Measurements from ENCODE around the gene FRMD5. TPM values are rescaled to one million over a fixed set of nuclear protein-coding genes. Genes with fewer than 3 reads are reported as not detected.

The FRMD5 gene
- polyA plus RNA-seq, 1 donor (not counting 4 experiments of a cell fraction or from before 2014, with no cell fraction given): 7.3 TPM

DNA sequence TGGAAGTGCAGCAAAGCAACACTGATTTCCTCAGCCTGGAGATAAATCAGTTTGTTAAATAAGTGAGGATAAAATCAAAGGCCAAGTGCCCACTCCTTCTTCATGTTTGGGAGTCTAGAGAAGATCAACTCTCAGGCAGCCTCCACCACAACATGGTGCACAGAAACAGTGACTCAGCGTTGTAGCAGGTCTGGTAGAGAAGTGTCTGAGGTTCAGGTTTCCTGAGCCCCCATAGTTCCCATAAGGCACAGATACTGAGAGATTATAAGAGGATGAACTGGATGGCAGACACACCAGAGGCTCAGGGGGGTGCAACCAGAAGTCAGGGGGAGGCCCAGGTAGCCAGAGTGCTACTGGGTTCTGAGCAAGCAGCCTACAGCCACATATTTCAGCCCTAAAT, 166.7 kb downstream of the FRMD5 start:
- Histone ChIP-seq H3K79me2 (ENCODE audit: control insufficient read depth, insufficient read depth, low read length) (peaks cover 8% of the 10 kb centered on the region), H3K27me3 (ENCODE audit: control insufficient read depth, extremely low read depth, insufficient read depth, low read length) (no peaks in the 10 kb centered on the region), H3K4me2 (ENCODE audit: control insufficient read depth, extremely low read depth, insufficient read depth, low read depth, low read length) (no peak overlapping the region), H3K9ac (ENCODE audit: control insufficient read depth, extremely low read depth, insufficient read depth, low read length) (no peak overlapping the region), H4K20me1 (ENCODE audit: control insufficient read depth, extremely low read depth, insufficient read depth, low read length) (no peaks in the 10 kb centered on the region), H3K27ac (ENCODE audit: control insufficient read depth, insufficient read depth, low read length) (no peak overlapping the region), H3K9me1 (ENCODE audit: control insufficient read depth, extremely low read depth, insufficient read depth, low read length) (no peaks in the 10 kb centered on the region), H3K36me3 (ENCODE audit: control insufficient read depth in 2 of 2, extremely low read depth in 1 of 2, insufficient read depth in 2 of 2, low read length in 2 of 2) (no peaks in the 10 kb centered on the region), H3K4me1 (ENCODE audit: control insufficient read depth, extremely low read depth, insufficient read depth, low read length) (peaks cover 20% of the 10 kb centered on the region), H3K4me3 (ENCODE audit: control insufficient read depth in 2 of 3, extremely low read depth in 1 of 3, insufficient read depth in 2 of 3, low read depth in 1 of 3, low read length in 3 of 3) (no peak overlapping the region), H3K9me3 (ENCODE audit: control insufficient read depth, low read depth, low read length) (no peaks in the 10 kb centered on the region), H2AFZ (ENCODE audit: control insufficient read depth, low read length) (no peak overlapping the region)
- TF ChIP-seq, protein P1, sequence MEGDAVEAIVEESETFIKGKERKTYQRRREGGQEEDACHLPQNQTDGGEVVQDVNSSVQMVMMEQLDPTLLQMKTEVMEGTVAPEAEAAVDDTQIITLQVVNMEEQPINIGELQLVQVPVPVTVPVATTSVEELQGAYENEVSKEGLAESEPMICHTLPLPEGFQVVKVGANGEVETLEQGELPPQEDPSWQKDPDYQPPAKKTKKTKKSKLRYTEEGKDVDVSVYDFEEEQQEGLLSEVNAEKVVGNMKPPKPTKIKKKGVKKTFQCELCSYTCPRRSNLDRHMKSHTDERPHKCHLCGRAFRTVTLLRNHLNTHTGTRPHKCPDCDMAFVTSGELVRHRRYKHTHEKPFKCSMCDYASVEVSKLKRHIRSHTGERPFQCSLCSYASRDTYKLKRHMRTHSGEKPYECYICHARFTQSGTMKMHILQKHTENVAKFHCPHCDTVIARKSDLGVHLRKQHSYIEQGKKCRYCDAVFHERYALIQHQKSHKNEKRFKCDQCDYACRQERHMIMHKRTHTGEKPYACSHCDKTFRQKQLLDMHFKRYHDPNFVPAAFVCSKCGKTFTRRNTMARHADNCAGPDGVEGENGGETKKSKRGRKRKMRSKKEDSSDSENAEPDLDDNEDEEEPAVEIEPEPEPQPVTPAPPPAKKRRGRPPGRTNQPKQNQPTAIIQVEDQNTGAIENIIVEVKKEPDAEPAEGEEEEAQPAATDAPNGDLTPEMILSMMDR (optimal IDR thresholded peaks at IDR 0.05 in 1 of 3, IDR thresholded peaks at IDR 0.05 in 1 of 3, conservative IDR thresholded peaks at IDR 0.05 in 1 of 3; ENCODE audit: extremely low read depth in 1 of 3, insufficient read depth in 2 of 3, low read length in 3 of 3): no peak
- DNase-seq (ENCODE audit: low read depth, low spot score) (no peak), FAIRE-seq (peak; percentile 74)
- dilution Hi-C loops (cut with MboI; ENCODE audit: extremely low pct_ligation_motif_present, low sequenced_read_pairs): no loop called here

DNA sequence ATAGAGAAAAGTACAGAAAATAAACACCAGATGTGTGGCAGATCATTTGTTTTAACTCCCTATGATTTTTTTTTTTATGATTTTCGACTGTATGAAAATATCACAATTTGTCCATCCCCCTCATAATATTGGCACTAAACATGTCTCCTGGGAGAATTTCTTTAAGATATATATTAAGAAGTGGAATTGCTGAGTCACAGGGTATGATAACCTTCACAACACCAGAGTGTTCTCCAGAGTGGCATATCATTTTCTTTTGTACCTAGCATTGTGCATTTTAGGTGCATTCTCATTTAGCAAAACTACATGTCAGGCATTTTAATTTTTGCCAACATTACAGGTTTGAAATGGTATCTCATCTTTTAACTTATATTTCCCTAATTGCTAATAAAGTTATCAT, 170.9 kb downstream of the FRMD5 start:
- no peak overlapping the region for H3K27ac ChIP-seq (ENCODE audit: control insufficient read depth, insufficient read depth, low read length)
- no peaks in the 10 kb centered on the region for H3K9me1 ChIP-seq (ENCODE audit: control insufficient read depth, extremely low read depth, insufficient read depth, low read length)
- no peak overlapping the region for H3K4me2 ChIP-seq (ENCODE audit: control insufficient read depth, extremely low read depth, insufficient read depth, low read depth, low read length)
- H2AFZ ChIP-seq (ENCODE audit: control insufficient read depth, low read length): no peak overlapping the region
- no peak overlapping the region for H3K9ac ChIP-seq (ENCODE audit: control insufficient read depth, extremely low read depth, insufficient read depth, low read length)
- no peak overlapping the region for H3K4me3 ChIP-seq (ENCODE audit: control insufficient read depth in 2 of 3, extremely low read depth in 1 of 3, insufficient read depth in 2 of 3, low read depth in 1 of 3, low read length in 3 of 3)
- H3K36me3 ChIP-seq (ENCODE audit: control insufficient read depth in 2 of 2, extremely low read depth in 1 of 2, insufficient read depth in 2 of 2, low read length in 2 of 2): no peaks in the 10 kb centered on the region
- dilution Hi-C loops (cut with MboI; ENCODE audit: extremely low pct_ligation_motif_present, low sequenced_read_pairs): no loop called here
- no peak for TF ChIP-seq EZH2 (IDR thresholded peaks at IDR 0.05; ENCODE audit: low read length)
- TF ChIP-seq, protein P1 (optimal IDR thresholded peaks at IDR 0.05 in 1 of 3, IDR thresholded peaks at IDR 0.05 in 1 of 3, conservative IDR thresholded peaks at IDR 0.05 in 1 of 3; ENCODE audit: extremely low read depth in 1 of 3, insufficient read depth in 2 of 3, low read length in 3 of 3): no peak
- peaks cover 6% of the 10 kb centered on the region for H3K4me1 ChIP-seq (ENCODE audit: control insufficient read depth, extremely low read depth, insufficient read depth, low read length)
- DNase-seq (ENCODE audit: low read depth, low spot score): no peak
- peaks cover 5% of the 10 kb centered on the region for H3K79me2 ChIP-seq (ENCODE audit: control insufficient read depth, insufficient read depth, low read length)
- no peaks in the 10 kb centered on the region for H4K20me1 ChIP-seq (ENCODE audit: control insufficient read depth, extremely low read depth, insufficient read depth, low read length)
- H3K27me3 ChIP-seq (ENCODE audit: control insufficient read depth, extremely low read depth, insufficient read depth, low read length): no peaks in the 10 kb centered on the region
- FAIRE-seq: no peak
- no peaks in the 10 kb centered on the region for H3K9me3 ChIP-seq (ENCODE audit: control insufficient read depth, low read depth, low read length)

All from keratinocyte (primary cell).